K562 (cell line): ENCODE measurements around the gene SLC26A8. TPM values are rescaled to one million over a fixed set of nuclear protein-coding genes. Genes with fewer than 3 reads are reported as not detected.
A peak's percentile ranks its signal among the peaks of the same experiment; 100 is the strongest.

ENCODE experiments used
- ATAC-seq: fragments of 200-7000 bp; cut with Tn5 transposase; 3 replicates; pipeline ENCODE4 v1.9.1; 2020; ENCODE audit warnings: moderate library complexity
- BruUV-seq: library from RNA; stranded (reverse); fragments of 400-500 nt; replicated peaks from 2 replicates; lab custom pipeline; 2021; lab: Mats Ljungman, UMichigan
- CTCF ChIA-PET: fragments of 300-600 bp; formaldehyde crosslinking; extraction: SDS; loops from one replicate; lab custom pipeline; 2021; ENCODE audit warnings: low intra/inter-chr PET ratio; lab: Yijun Ruan, JAX
- POLR2A ChIA-PET: fragments of 300-600, 350-650 bp; sonication (Branson Sonifier 250); formaldehyde crosslinking; extraction: SDS; loops from one replicate; lab custom pipeline; 2021; ENCODE audit warnings: antibody characterized with exemption, inconsistent platforms; lab: Yijun Ruan, JAX
- DNase-seq, 4 experiments: peaks; one replicate each; pipeline versions ENCODE4 v3.0.0 to v3.0.0-alpha.2; 2011 to 2018; ENCODE audit warnings: low spot score in 3 of 4, mixed read lengths in 3 of 4; ENCODE audit errors: extremely low read depth in 1 of 4
- FAIRE-seq: peaks from 2 replicates; lab custom pipeline; 2011; peaks lifted over from hg19 to GRCh38; lab: Jason Lieb, UNC
- H2AFZ ChIP-seq: 2 replicates; pipeline ENCODE4 v1.6.0; 2011; ENCODE audit warnings: low read depth, low read length, control low read depth, inconsistent platforms
- H3K27ac ChIP-seq: fragments of 200-600 bp; 3 replicates; pipeline ENCODE4 v1.8.0; 2011; ENCODE audit warnings: low read depth, mild to moderate bottlenecking, control low read depth, inconsistent platforms, low read length, moderate library complexity, mixed read lengths; ENCODE audit errors: extremely low read depth
- H3K27me3 ChIP-seq, 2 experiments: fragments of 300-600 bp in 1 of 2; 2 replicates in 1 of 2; 3 replicates in 1 of 2; pipeline versions ENCODE4 v1.6.0 to v1.8.0; 2011; ENCODE audit warnings: inconsistent platforms in 2 of 2, low read length in 2 of 2, mild to moderate bottlenecking in 1 of 2, mixed read lengths in 1 of 2, moderate library complexity in 1 of 2; ENCODE audit not compliant: control insufficient read depth in 2 of 2, insufficient read depth in 2 of 2
- H3K36me3 ChIP-seq: fragments of 300-600 bp; 3 replicates; pipeline ENCODE4 v1.8.0; 2011; ENCODE audit warnings: mild to moderate bottlenecking, low read length, inconsistent platforms; ENCODE audit not compliant: control insufficient read depth, insufficient read depth
- H3K4me1 ChIP-seq, 2 experiments: fragments of 200-600 bp in 1 of 2; replicated peaks in 1 of 2; 2 replicates in 1 of 2; 3 replicates in 1 of 2; pipeline versions ENCODE4 v1.5.1 to v1.8.0; 2011; ENCODE audit warnings: inconsistent platforms in 2 of 2, low read length in 2 of 2, mild to moderate bottlenecking in 1 of 2, mixed read lengths in 1 of 2, moderate library complexity in 1 of 2; ENCODE audit not compliant: control insufficient read depth in 2 of 2, insufficient read depth in 2 of 2
- H3K4me2 ChIP-seq: 2 replicates; pipeline ENCODE4 v1.6.1; 2011; ENCODE audit warnings: low read length, control low read depth, inconsistent platforms, mixed read lengths; ENCODE audit not compliant: insufficient read depth
- H3K4me3 ChIP-seq: fragments of 200-600 bp; sonication (generic), shearing (Covaris generic); 2 replicates; pipeline ENCODE4 v1.5.1; 2016; ENCODE audit warnings: control low read depth, inconsistent platforms
- H3K79me2 ChIP-seq: fragments of 200-600 bp; 3 replicates; pipeline ENCODE4 v1.8.0; 2011; ENCODE audit warnings: low read length, inconsistent platforms; ENCODE audit not compliant: control insufficient read depth, insufficient read depth
- H3K9ac ChIP-seq, 2 experiments: 2 replicates each; pipeline versions ENCODE4 v1.6.0 to v1.6.1; 2011; ENCODE audit warnings: low read depth in 2 of 2, low read length in 2 of 2, control low read depth in 1 of 2, inconsistent platforms in 1 of 2, mild to moderate bottlenecking in 1 of 2, mixed read lengths in 1 of 2; ENCODE audit not compliant: insufficient read depth in 1 of 2
- H3K9me1 ChIP-seq: one replicate; pipeline ENCODE4 v1.6.0; 2011; ENCODE audit warnings: inconsistent platforms, mild to moderate bottlenecking, low read length, moderate library complexity; ENCODE audit not compliant: control insufficient read depth, insufficient read depth
- H3K9me3 ChIP-seq: replicated peaks from 2 replicates; pipeline ENCODE4 v1.5.1; 2011; ENCODE audit warnings: low read depth, low read length, inconsistent platforms; ENCODE audit not compliant: control insufficient read depth, insufficient read depth
- H4K20me1 ChIP-seq: replicated peaks from 2 replicates; pipeline ENCODE4 v1.6.1; 2011; ENCODE audit warnings: low read length, inconsistent platforms, mixed read lengths; ENCODE audit not compliant: control insufficient read depth, insufficient read depth
- JUNB ChIP-seq: fragments of 450-650 bp; formaldehyde crosslinking; conservative IDR thresholded peaks from 2 replicates; pipeline ENCODE4 v1.4.0; 2020; ENCODE audit warnings: mild to moderate bottlenecking
- ZNF3 ChIP-seq: fragments of 250-450 bp; sonication (Bioruptor Pico); IDR thresholded peaks from 2 replicates; pipeline ENCODE4 v1.5.0; 2021; ENCODE audit warnings: mild to moderate bottlenecking, moderate library complexity
- ZNF79 ChIP-seq: fragments of 250-450 bp; sonication (Bioruptor Pico); IDR thresholded peaks from 2 replicates; pipeline ENCODE4 v1.4.0; 2020; ENCODE audit warnings: low read depth, mild to moderate bottlenecking, moderate library complexity
- WGBS: fragments of 100-300 bp; shearing (Covaris generic); methylation state at CpG from one replicate; pipeline ENCODE4 v1.1.6; 2016; ENCODE audit warnings: low coverage, mixed read lengths; ENCODE audit not compliant: insufficient coverage; ENCODE audit errors: missing lambda C conversion rate; 5-methylcytosine and 5-hydroxymethylcytosine counted together
- in situ Hi-C: fragments of 300-500 bp; cut with MboI; formaldehyde crosslinking; loops from 4 replicates; pipeline ENCODE4 v1.15.0; 2018; ENCODE audit warnings: inconsistent platforms, mixed read lengths
- intact Hi-C: fragments of 100-400 bp; cut with micrococcal nuclease; formaldehyde crosslinking; loops from 2 replicates; pipeline ENCODE4 v1.14.2; 2022
- polyA plus RNA-seq, 8 experiments: library from polyadenylated mRNA; depleted of rRNA in 4 of 8; stranded (reverse) in 5 of 8; unstranded in 3 of 8; fragments of >200 nt; fragmentation: Nextera tagmentation in 2 of 8; fragmentation: Illumina TruSeq in 1 of 8; extraction: Ambion mirVana in 2 of 8; extraction: Trizol in 1 of 8; gene quantifications; 2 replicates each; pipeline versions ENCODE4 v1.2.1 to v1.2.3, GENCODE V29; 2011 to 2014; ENCODE audit warnings: inconsistent platforms in 1 of 8, missing spikeins in 1 of 8
- total RNA-seq, 7 experiments: library from RNA; depleted of rRNA in 6 of 7; stranded (reverse); fragments of >200 nt in 6 of 7; fragmentation: Illumina TruSeq in 2 of 7; extraction: Trizol in 2 of 7; gene quantifications; 2 replicates each; pipeline versions ENCODE4 v1.2.1 to v1.2.3, GENCODE V29; 2011 to 2021; ENCODE audit warnings: low replicate concordance in 1 of 7
- TF ChIP-seq, protein P1 (sequence below), 2 experiments: fragments of 250-450 bp in 1 of 2; fragments of 450-650 bp in 1 of 2; sonication (Bioruptor Pico) in 1 of 2; IDR thresholded peaks; 2 replicates each; pipeline versions ENCODE4 v1.6.1 to v1.8.0; 2016 to 2021; ENCODE audit warnings: mild to moderate bottlenecking in 2 of 2, moderate library complexity in 2 of 2, missing compliant biosample characterization in 1 of 2, missing genetic modification characterization in 1 of 2
- TF ChIP-seq, protein P2 (sequence below): sonication (generic); formaldehyde crosslinking; IDR thresholded peaks from 2 replicates; pipeline ENCODE4 v1.8.1; 2022; ENCODE audit warnings: missing genetic modification reagents

The SLC26A8 gene
- total and polyA plus RNA-seq, 9 of the 15 experiments (the other 6 are each of a cell fraction or from before 2014, with no cell fraction given): not detected

DNA sequence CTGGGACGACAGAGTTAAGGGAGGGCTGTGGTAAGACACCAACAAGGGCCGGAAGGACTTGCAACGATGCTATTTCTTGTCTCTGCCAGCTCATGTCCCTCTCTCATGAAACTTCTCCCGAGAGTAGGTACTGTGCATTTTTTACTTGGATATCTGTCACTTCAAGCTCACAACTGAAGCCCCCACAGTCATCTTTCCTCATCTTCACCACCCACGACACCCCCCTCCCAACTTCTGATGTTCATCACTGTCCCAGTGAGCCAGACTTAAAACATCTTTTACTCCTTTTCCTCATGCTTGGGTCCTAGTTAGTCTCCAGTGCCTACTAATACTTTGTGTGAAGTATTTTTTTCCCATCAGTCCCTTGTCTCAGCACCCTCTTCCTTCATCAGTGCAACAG is 68.9 kb downstream of the SLC26A8 start:
- H3K9me1 ChIP-seq: no peaks in the 10 kb centered on the region
- H3K79me2 ChIP-seq: no peaks in the 10 kb centered on the region
- H3K9me3 ChIP-seq: no peaks in the 10 kb centered on the region
- H3K4me3 ChIP-seq: no peak overlapping the region
- no peaks in the 10 kb centered on the region for H4K20me1 ChIP-seq
- DNase-seq (no peak), ATAC-seq (no peak), FAIRE-seq (no peak)
- intact Hi-C loops (loop anchor here (5.0 to 10.0 kb wide), 4 partner anchors 142 to 661 kb away; partner anchors contain the start of gene DEF6), in situ Hi-C loops (no loop called here)
- CTCF ChIA-PET: interaction anchor here (0.5 to 1.3 kb wide), 2 partner anchors 372 to 880 kb away, joined by 3 to 6 read pairs; no protein-coding TSS in a partner anchor
- 6% methylated on average over 5 of the region's 5 CpGs for WGBS
- no peaks in the 10 kb centered on the region for H3K36me3 ChIP-seq
- no TSS peak for BruUV-seq
- no peak overlapping the region for H3K4me2 ChIP-seq
- 0 out of 2 replicates have a peak overlapping the region, but pooled peaks have one; percentile 2 for H2AFZ ChIP-seq
- H3K27me3 ChIP-seq: peaks cover 35 to 40% of the 10 kb centered on the region in 2 experiments
- H3K9ac ChIP-seq: no peak overlapping the region
- TF ChIP-seq ZNF79 (no peak), JUNB (CRISPR knock-in tag) (no peak), ZNF3 (no peak)
- TF ChIP-seq, protein P1, sequence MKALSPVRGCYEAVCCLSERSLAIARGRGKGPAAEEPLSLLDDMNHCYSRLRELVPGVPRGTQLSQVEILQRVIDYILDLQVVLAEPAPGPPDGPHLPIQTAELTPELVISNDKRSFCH (CRISPR knock-in tag; IDR thresholded peaks at IDR 0.05): no peak
- TF ChIP-seq, protein P1 (tag; IDR thresholded peaks at IDR 0.05): no peak
- TF ChIP-seq, protein P2, sequence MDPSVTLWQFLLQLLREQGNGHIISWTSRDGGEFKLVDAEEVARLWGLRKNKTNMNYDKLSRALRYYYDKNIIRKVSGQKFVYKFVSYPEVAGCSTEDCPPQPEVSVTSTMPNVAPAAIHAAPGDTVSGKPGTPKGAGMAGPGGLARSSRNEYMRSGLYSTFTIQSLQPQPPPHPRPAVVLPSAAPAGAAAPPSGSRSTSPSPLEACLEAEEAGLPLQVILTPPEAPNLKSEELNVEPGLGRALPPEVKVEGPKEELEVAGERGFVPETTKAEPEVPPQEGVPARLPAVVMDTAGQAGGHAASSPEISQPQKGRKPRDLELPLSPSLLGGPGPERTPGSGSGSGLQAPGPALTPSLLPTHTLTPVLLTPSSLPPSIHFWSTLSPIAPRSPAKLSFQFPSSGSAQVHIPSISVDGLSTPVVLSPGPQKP: no peak
- TF ChIP-seq, all 486 proteins: peak for 0
- H3K27ac ChIP-seq: no peak overlapping the region
- no peaks in the 10 kb centered on the region for H3K4me1 ChIP-seq
- POLR2A ChIA-PET: no interaction called here
